GM12878 (cell line): ENCODE results near the gene DEPDC1. TPM values are rescaled to one million over a fixed set of nuclear protein-coding genes. Genes with fewer than 3 reads are reported as not detected.

Experiments used
- ATAC-seq: fragments of 200-7000 bp; cut with Tn5 transposase; 3 replicates; pipeline ENCODE4 v1.9.1; 2020; ENCODE audit warnings: mild to moderate bottlenecking, moderate library complexity
- BruUV-seq: library from RNA; stranded (reverse); fragments of 400-500 nt; replicated peaks from 2 replicates; lab custom pipeline; 2021; lab: Mats Ljungman, UMichigan
- CTCF ChIA-PET: fragments of 300-600 bp; sonication (Branson Sonifier 250); formaldehyde crosslinking; extraction: SDS; loops from one replicate; lab custom pipeline; 2021; ENCODE audit warnings: inconsistent platforms; lab: Yijun Ruan, JAX
- POLR2A ChIA-PET: fragments of 350-600 bp; formaldehyde crosslinking; extraction: SDS; loops from one replicate; lab custom pipeline; 2021; ENCODE audit warnings: inconsistent platforms; lab: Charles Lee
- RAD21 ChIA-PET: fragments of 300-600 bp; sonication (Branson Sonifier 250); formaldehyde crosslinking; loops from one replicate; lab custom pipeline; 2023; ENCODE audit warnings: antibody characterized with exemption; ENCODE audit not compliant: unreplicated experiment; lab: Charles Lee
- SMC1A ChIA-PET: fragments of 300-600 bp; sonication (Branson Sonifier 250); formaldehyde crosslinking; loops from one replicate; lab custom pipeline; 2023; ENCODE audit not compliant: unreplicated experiment, uncharacterized antibody; lab: Charles Lee
- DNase-seq: peaks from one replicate; pipeline ENCODE4 v3.0.0-alpha.2; 2011; ENCODE audit warnings: low read depth, low spot score
- FAIRE-seq: peaks from 3 replicates; lab custom pipeline; 2011; peaks lifted over from hg19 to GRCh38; lab: Jason Lieb, UNC
- H2AFZ ChIP-seq: 2 replicates; pipeline ENCODE4 v1.6.0; 2011; ENCODE audit warnings: low read depth, low read length, control low read depth; ENCODE audit not compliant: control insufficient read depth
- H3K27ac ChIP-seq: 2 replicates; pipeline ENCODE4 v1.5.1; 2011; ENCODE audit warnings: control low read depth; ENCODE audit not compliant: control insufficient read depth, insufficient read depth
- H3K27me3 ChIP-seq, 2 experiments: replicated peaks in 1 of 2; 2 replicates each; pipeline versions ENCODE4 v1.6.0 to v1.6.1; 2011; ENCODE audit warnings: low read length in 1 of 2; ENCODE audit not compliant: control insufficient read depth in 2 of 2, insufficient read depth in 2 of 2
- H3K36me3 ChIP-seq, 2 experiments: 2 replicates each; pipeline ENCODE4 v1.5.1; 2011; ENCODE audit warnings: low read length in 1 of 2; ENCODE audit not compliant: control insufficient read depth in 2 of 2, insufficient read depth in 2 of 2
- H3K4me1 ChIP-seq: 2 replicates; pipeline ENCODE4 v1.6.1; 2011; ENCODE audit warnings: mild to moderate bottlenecking, low read length, moderate library complexity, mixed read lengths; ENCODE audit not compliant: control insufficient read depth, insufficient read depth
- H3K4me2 ChIP-seq: 2 replicates; pipeline ENCODE4 v1.6.0; 2011; ENCODE audit warnings: control low read depth; ENCODE audit not compliant: control insufficient read depth, insufficient read depth
- H3K4me3 ChIP-seq: fragments of 200-600 bp; sonication (generic); 2 replicates; pipeline ENCODE4 v1.5.1; 2016
- H3K79me2 ChIP-seq: 2 replicates; pipeline ENCODE4 v1.6.0; 2011; ENCODE audit warnings: low read length; ENCODE audit not compliant: control insufficient read depth, insufficient read depth
- H3K9ac ChIP-seq: 2 replicates; pipeline ENCODE4 v1.8.0; 2011; ENCODE audit warnings: low read length, control low read depth, mixed read lengths; ENCODE audit not compliant: control insufficient read depth, insufficient read depth
- H3K9me3 ChIP-seq: replicated peaks from 3 replicates; pipeline ENCODE4 v1.5.1; 2011; ENCODE audit warnings: mild to moderate bottlenecking, low read length; ENCODE audit not compliant: control insufficient read depth, insufficient read depth
- H4K20me1 ChIP-seq: 2 replicates; pipeline ENCODE4 v1.6.0; 2011; ENCODE audit not compliant: control insufficient read depth, insufficient read depth
- EP300 ChIP-seq, 2 experiments: fragments of 150-350 bp in 1 of 2; IDR thresholded peaks; 2 replicates each; pipeline ENCODE4 v1.6.1; 2011 to 2012; ENCODE audit warnings: low read depth in 2 of 2, low read length in 2 of 2, borderline replicate concordance in 1 of 2, improper control_type of control experiment in 1 of 2, inconsistent platforms in 1 of 2; ENCODE audit not compliant: control insufficient read depth in 1 of 2
- ESRRA ChIP-seq: IDR thresholded peaks from 2 replicates; pipeline ENCODE4 v1.6.1; 2012; ENCODE audit warnings: mild to moderate bottlenecking, low read length, improper control_type of control experiment
- HDAC2 ChIP-seq: fragments of 200-600 bp; sonication (generic); IDR thresholded peaks from 2 replicates; pipeline ENCODE4 v1.6.1; 2017
- HDGF ChIP-seq: fragments of 450-650 bp; IDR thresholded peaks from 2 replicates; pipeline ENCODE4 v1.6.1; 2016; ENCODE audit warnings: antibody characterized with exemption
- LARP7 ChIP-seq: fragments of 450-650 bp; IDR thresholded peaks from 2 replicates; pipeline ENCODE4 v1.6.1; 2017; ENCODE audit warnings: mild to moderate bottlenecking
- POLR2AphosphoS2 ChIP-seq: IDR thresholded peaks from 2 replicates; pipeline ENCODE4 v1.6.1; 2011; ENCODE audit warnings: low read depth, mild to moderate bottlenecking, low read length, improper control_type of control experiment, moderate library complexity
- TAF1 ChIP-seq: IDR thresholded peaks from 2 replicates; pipeline ENCODE4 v1.6.1; 2011; ENCODE audit warnings: mild to moderate bottlenecking, low read depth, low read length, borderline replicate concordance
- ZNF217 ChIP-seq: fragments of 450-650 bp; IDR thresholded peaks from 2 replicates; pipeline ENCODE4 v1.6.1; 2017; ENCODE audit warnings: antibody characterized with exemption, mild to moderate bottlenecking
- WGBS: methylation state at CpG from one replicate; pipeline ENCODE4 v1.1.6; 2016; ENCODE audit warnings: low lambda C conversion rate; ENCODE audit not compliant: insufficient replicate concordance, insufficient coverage; ENCODE audit errors: missing lambda C conversion rate; 5-methylcytosine and 5-hydroxymethylcytosine counted together
- in situ Hi-C: fragments of 300-500 bp; cut with MboI; formaldehyde crosslinking; loops from 9 replicates; pipeline ENCODE4 v1.14.3; 2018; ENCODE audit warnings: mixed read lengths
- intact Hi-C: fragments of 100-400 bp; cut with micrococcal nuclease; formaldehyde crosslinking; loops from one replicate; pipeline ENCODE4 v1.14.2; 2022; ENCODE audit not compliant: unreplicated experiment
- polyA plus RNA-seq, 11 experiments: library from polyadenylated mRNA; depleted of rRNA in 4 of 11; unstranded in 6 of 11; stranded (reverse) in 5 of 11; fragments of >200 nt; fragmentation: Nextera tagmentation in 4 of 11; fragmentation: Illumina TruSeq in 1 of 11; extraction: Ambion mirVana in 4 of 11; extraction: Trizol in 1 of 11; gene quantifications; 1 replicate in 1 of 11; 2 replicates in 10 of 11; pipeline versions ENCODE4 v1.2.1 to v1.2.3, GENCODE V29; 2011 to 2016; ENCODE audit warnings: inconsistent platforms in 2 of 11, missing spikeins in 2 of 11, low read depth in 1 of 11
- total RNA-seq, 4 experiments: library from RNA; depleted of rRNA in 3 of 4; stranded (reverse); fragments of >200 nt in 3 of 4; fragmentation: Illumina TruSeq in 1 of 4; extraction: Trizol in 1 of 4; gene quantifications; 2 replicates each; pipeline versions ENCODE4 v1.2.1 to v1.2.3, GENCODE V29; 2013 to 2021
- TF ChIP-seq, protein P1 (sequence below): IDR thresholded peaks from 2 replicates; pipeline ENCODE4 v1.6.1; 2012; ENCODE audit warnings: low read depth, low read length, improper control_type of control experiment

DEPDC1 gene
- total and polyA plus RNA-seq, 10 of the 15 experiments (the other 5 are each of a cell fraction or from before 2014, with no cell fraction given) = 6.9 to 36.5 (median 17.6) TPM

DNA sequence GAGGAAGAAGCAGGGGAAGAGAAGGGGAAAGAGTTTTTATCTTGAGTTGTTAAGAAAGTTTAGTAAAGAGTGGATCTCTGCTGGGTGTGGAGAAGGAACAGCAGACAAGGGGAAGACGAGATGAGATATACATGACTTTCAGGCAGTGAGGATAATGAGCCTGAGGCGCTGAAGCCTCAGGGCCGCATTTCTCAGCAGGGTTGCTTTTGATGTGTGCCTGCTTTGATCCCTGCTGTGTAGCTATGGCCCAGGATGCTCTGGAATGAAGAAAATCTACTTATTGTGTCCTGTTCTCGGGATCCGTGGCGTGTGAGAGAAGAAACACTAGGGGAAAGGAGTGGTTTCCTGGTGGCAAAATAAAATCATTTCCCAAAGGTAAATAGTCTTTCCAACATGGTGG lies 32.0 kb downstream of the DEPDC1 start:
- no peaks in the 10 kb centered on the region for H3K4me1 ChIP-seq
- FAIRE-seq (no peak), DNase-seq (no peak), ATAC-seq (no peak)
- H2AFZ ChIP-seq = no peak overlapping the region
- H3K9ac ChIP-seq = no peak overlapping the region
- WGBS = 34% methylated on average over 6 of the region's 6 CpGs
- no peaks in the 10 kb centered on the region for H3K27me3 ChIP-seq
- no TSS peak for BruUV-seq
- H4K20me1 ChIP-seq = no peaks in the 10 kb centered on the region
- H3K9me3 ChIP-seq = no peaks in the 10 kb centered on the region
- CTCF ChIA-PET = interaction anchor here (1.0 kb wide), 1 partner anchor 9 kb away, joined by 3 read pairs; no protein-coding TSS in a partner anchor
- RAD21 ChIA-PET = no interaction called here
- SMC1A ChIA-PET = no interaction called here
- no peak overlapping the region for H3K4me3 ChIP-seq
- no peaks in the 10 kb centered on the region for H3K79me2 ChIP-seq
- TF ChIP-seq EP300 (IDR thresholded peaks at IDR 0.05; ENCODE audit: borderline replicate concordance in 1 of 2, control insufficient read depth in 1 of 2, low read depth in 2 of 2, low read length in 2 of 2) = no peak
- POLR2A ChIA-PET = no interaction called here
- in situ Hi-C loops (loop anchor here (25.0 kb wide), 1 partner anchor 1272 kb away; no protein-coding TSS in a partner anchor), intact Hi-C loops (no loop called here)
- H3K4me2 ChIP-seq = no peak overlapping the region
- no peaks in the 10 kb centered on the region for H3K36me3 ChIP-seq
- no peak overlapping the region for H3K27ac ChIP-seq

DNA sequence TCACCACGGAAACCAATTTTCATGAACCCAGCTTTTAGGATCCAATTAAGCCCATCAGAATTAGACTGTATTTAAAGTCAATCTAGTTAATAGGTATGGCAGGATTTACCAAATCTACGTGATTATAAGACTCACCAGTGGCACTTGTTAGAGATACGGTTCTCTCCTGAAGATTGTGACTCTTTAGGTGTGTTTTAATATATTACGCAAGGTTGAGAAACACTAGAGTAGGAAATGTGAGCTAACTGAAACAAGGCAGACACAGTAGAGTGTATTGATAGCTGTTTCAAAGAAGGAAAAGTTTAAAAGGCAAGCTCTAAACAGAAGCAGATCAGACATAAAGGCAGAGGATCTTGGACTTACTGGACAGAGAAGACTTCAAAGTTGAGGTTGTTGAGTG lies 35.9 kb downstream of the DEPDC1 start:
- ChIA-PET RAD21 (interaction anchor here (1.0 kb wide), 1 partner anchor 9 kb away, joined by 3 read pairs; no protein-coding TSS in a partner anchor), POLR2A (no interaction called here), SMC1A (no interaction called here), CTCF (interaction anchor here (1.1 kb wide), 1 partner anchor 18 kb away, joined by 4 read pairs; no protein-coding TSS in a partner anchor)
- no peak for DNase-seq
- no peaks in the 10 kb centered on the region for H3K36me3 ChIP-seq
- no peak overlapping the region for H3K9ac ChIP-seq
- 48% methylated on average over 4 of the region's 4 CpGs for WGBS
- no peaks in the 10 kb centered on the region for H3K27me3 ChIP-seq
- H3K4me3 ChIP-seq = no peak overlapping the region
- no peak overlapping the region for H3K4me2 ChIP-seq
- H3K27ac ChIP-seq = no peak overlapping the region
- TF ChIP-seq POLR2AphosphoS2 (no peak), TAF1 (no peak), ZNF217 (no peak), HDGF (no peak), LARP7 (no peak), ESRRA (no peak), HDAC2 (no peak)
- TF ChIP-seq, protein P1, sequence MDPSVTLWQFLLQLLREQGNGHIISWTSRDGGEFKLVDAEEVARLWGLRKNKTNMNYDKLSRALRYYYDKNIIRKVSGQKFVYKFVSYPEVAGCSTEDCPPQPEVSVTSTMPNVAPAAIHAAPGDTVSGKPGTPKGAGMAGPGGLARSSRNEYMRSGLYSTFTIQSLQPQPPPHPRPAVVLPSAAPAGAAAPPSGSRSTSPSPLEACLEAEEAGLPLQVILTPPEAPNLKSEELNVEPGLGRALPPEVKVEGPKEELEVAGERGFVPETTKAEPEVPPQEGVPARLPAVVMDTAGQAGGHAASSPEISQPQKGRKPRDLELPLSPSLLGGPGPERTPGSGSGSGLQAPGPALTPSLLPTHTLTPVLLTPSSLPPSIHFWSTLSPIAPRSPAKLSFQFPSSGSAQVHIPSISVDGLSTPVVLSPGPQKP = no peak
- no TSS peak for BruUV-seq
- H3K4me1 ChIP-seq = no peaks in the 10 kb centered on the region
- in situ Hi-C loops = loop anchor here (25.0 kb wide), 1 partner anchor 1276 kb away; no protein-coding TSS in a partner anchor
- H4K20me1 ChIP-seq = no peaks in the 10 kb centered on the region
- no peak for FAIRE-seq
- no peaks in the 10 kb centered on the region for H3K79me2 ChIP-seq
- H2AFZ ChIP-seq = no peak overlapping the region
- intact Hi-C loops = no loop called here
- no peak for ATAC-seq
- no peaks in the 10 kb centered on the region for H3K9me3 ChIP-seq
